OCI-LY7 (cell line): Measurements from ENCODE around the gene SPAG5. TPM values are rescaled to one million over a fixed set of nuclear protein-coding genes. Genes with fewer than 3 reads are reported as not detected.

Experiments
- BruUV-seq: library from RNA; stranded (reverse); fragments of 400-500 nt; replicated peaks from 2 replicates; lab custom pipeline; 2021; lab: Mats Ljungman, UMichigan
- CTCF ChIA-PET: fragments of 300-600 bp; sonication (Branson Sonifier 250); formaldehyde crosslinking; loops from one replicate; lab custom pipeline; 2022; ENCODE audit warnings: antibody characterized with exemption; ENCODE audit not compliant: unreplicated experiment; lab: Charles Lee
- POLR2A ChIA-PET: fragments of 300-600 bp; sonication (Branson Sonifier 250); formaldehyde crosslinking; loops from one replicate; lab custom pipeline; 2022; ENCODE audit warnings: antibody characterized with exemption; lab: Charles Lee
- DNase-seq: peaks from one replicate; pipeline ENCODE4 v3.0.0-alpha.2; 2015; ENCODE audit warnings: low spot score
- H2AFZ ChIP-seq: fragments of 200-600 bp; sonication (generic), shearing (Covaris generic); 2 replicates; pipeline ENCODE4 v1.6.1; 2014; ENCODE audit warnings: mild to moderate bottlenecking, antibody characterized with exemption, low read length, moderate library complexity
- H3K27ac ChIP-seq: fragments of 200-600 bp; sonication (generic); 2 replicates; pipeline ENCODE4 v1.5.1; 2014; ENCODE audit warnings: mixed run types, low read depth, mild to moderate bottlenecking, moderate library complexity, low read length, inconsistent platforms; ENCODE audit not compliant: poor library complexity, severe bottlenecking
- H3K36me3 ChIP-seq: fragments of 200-600 bp; sonication (generic); 2 replicates; pipeline ENCODE4 v1.6.1; 2014; ENCODE audit warnings: mild to moderate bottlenecking, antibody characterized with exemption, low read length, moderate library complexity, mixed read lengths; ENCODE audit not compliant: insufficient read depth
- H3K4me1 ChIP-seq: fragments of 200-600 bp; sonication (generic); 2 replicates; pipeline ENCODE4 v1.5.1; 2014; ENCODE audit warnings: mild to moderate bottlenecking, low read length; ENCODE audit not compliant: insufficient read depth, poor library complexity, severe bottlenecking
- H3K4me2 ChIP-seq: fragments of 200-600 bp; sonication (generic); 2 replicates; pipeline ENCODE4 v1.6.1; 2014; ENCODE audit warnings: mild to moderate bottlenecking, low read length
- H3K4me3 ChIP-seq: fragments of 200-600 bp; sonication (generic); 2 replicates; pipeline ENCODE4 v1.5.1; 2014; ENCODE audit warnings: mild to moderate bottlenecking, low read depth, low read length; ENCODE audit not compliant: poor library complexity, severe bottlenecking
- H3K79me2 ChIP-seq: fragments of 200-600 bp; sonication (generic); 2 replicates; pipeline ENCODE4 v1.6.1; 2016; ENCODE audit warnings: low read depth, mild to moderate bottlenecking, low read length, moderate library complexity, mixed read lengths; ENCODE audit not compliant: insufficient read depth
- H3K9me2 ChIP-seq: fragments of 200-600 bp; sonication (generic); 2 replicates; pipeline ENCODE4 v1.6.1; 2016; ENCODE audit warnings: mild to moderate bottlenecking, low read length, mixed read lengths; ENCODE audit not compliant: insufficient read depth
- H3K9me3 ChIP-seq: fragments of 200-600 bp; sonication (generic); 2 replicates; pipeline ENCODE4 v1.6.1; 2014; ENCODE audit warnings: mild to moderate bottlenecking, mixed run types, low read length, mixed read lengths
- H4K20me1 ChIP-seq: fragments of 200-600 bp; sonication (generic); 2 replicates; pipeline ENCODE4 v1.6.1; 2014; ENCODE audit warnings: mild to moderate bottlenecking, antibody characterized with exemption, low read length, moderate library complexity, mixed read lengths; ENCODE audit not compliant: insufficient read depth
- CTCF ChIP-seq: fragments of 200-600 bp; sonication (generic); conservative IDR thresholded peaks from 2 replicates; pipeline ENCODE4 v1.5.1; 2014; ENCODE audit warnings: mild to moderate bottlenecking, antibody characterized with exemption, low read length, moderate library complexity, mixed read lengths
- EZH2phosphoT487 ChIP-seq: fragments of 200-600 bp; sonication (generic); IDR thresholded peaks from 2 replicates; pipeline ENCODE4 v1.6.1; 2018; ENCODE audit warnings: low read depth, borderline replicate concordance, mild to moderate bottlenecking, mixed run types, antibody characterized with exemption, low read length, moderate library complexity, mixed read lengths
- intact Hi-C: fragments of 100-400 bp; cut with micrococcal nuclease; formaldehyde crosslinking; loops from one replicate; pipeline ENCODE4 v1.10.0; 2022; ENCODE audit not compliant: unreplicated experiment
- total RNA-seq, 2 experiments: library from RNA; depleted of rRNA in 1 of 2; stranded (reverse); fragments of >200 nt in 1 of 2; shearing (Covaris generic) in 1 of 2; gene quantifications; 2 replicates each; pipeline ENCODE4 v1.2.3, GENCODE V29; 2014 to 2022

SPAG5 gene
- total RNA-seq, 2 experiments from 2014 or later = 152 to 161 TPM

GRCh38 chr17:28550858-28551257 lies 48.0 kb downstream of the SPAG5 start:
- intact Hi-C loops = loop anchor here (5.0 kb wide), 1 partner anchor 61 kb away; the partner anchor contains the start of gene RSKR
- Histone ChIP-seq H3K79me2 (no peaks in the 10 kb centered on the region), H3K4me2 (no peak overlapping the region), H3K9me3 (no peaks in the 10 kb centered on the region), H2AFZ (no peak overlapping the region), H3K9me2 (no peaks in the 10 kb centered on the region), H3K4me1 (peaks cover 26% of the 10 kb centered on the region), H4K20me1 (no peaks in the 10 kb centered on the region), H3K4me3 (no peak overlapping the region), H3K36me3 (peaks cover 27% of the 10 kb centered on the region; the same call in 1 of the 2 replicates), H3K27ac (no peak overlapping the region)
- no peak for DNase-seq
- ChIA-PET POLR2A (interaction anchor here (0.6 to 1.5 kb wide), 4 partner anchors 20 to 113 kb away, joined by 3 to 5 read pairs (median 4); partner anchors contain the start of genes ALDOC, PIGS, SDF2 and SUPT6H), CTCF (no interaction called here)
- TF ChIP-seq EZH2phosphoT487 = no peak
- TF ChIP-seq CTCF = no peak
- no TSS peak for BruUV-seq

- Histone ChIP-seq H2AFZ (no peak overlapping the region), H3K27ac (no peak overlapping the region), H4K20me1 (no peaks in the 10 kb centered on the region), H3K4me3 (no peak overlapping the region), H3K36me3 (peaks cover 14% of the 10 kb centered on the region; the same call in 1 of the 2 replicates), H3K4me1 (peaks cover 26% of the 10 kb centered on the region), H3K4me2 (peak overlapping the region; percentile 15), H3K9me3 (no peaks in the 10 kb centered on the region), H3K9me2 (no peaks in the 10 kb centered on the region), H3K79me2 (no peaks in the 10 kb centered on the region)
- TF ChIP-seq EZH2phosphoT487 (no peak), CTCF (no peak)
- BruUV-seq = no TSS peak
- peak; percentile 51 for DNase-seq
- POLR2A ChIA-PET = no interaction called here
- intact Hi-C loops = loop anchor here (2.0 to 5.0 kb wide), 2 partner anchors 55 to 63 kb away; partner anchors contain the start of gene RSKR
- CTCF ChIA-PET = no interaction called here
These were observed 49.3 kb downstream of the SPAG5 start for GRCh38 chr17:28549236-28550132.
